Osteoblast (primary cell): Measurements from ENCODE around the gene TSPAN7. TPM values are rescaled to one million over a fixed set of nuclear protein-coding genes. Genes with fewer than 3 reads are reported as not detected.

ENCODE experiments used
- DNase-seq: peaks from one replicate; pipeline ENCODE4 v3.0.0; 2011; ENCODE audit warnings: low spot score, mixed read lengths; ENCODE audit not compliant: insufficient read length; ENCODE audit errors: missing footprints
- H2AFZ ChIP-seq: 2 replicates; pipeline ENCODE4 v1.6.0; 2011; ENCODE audit warnings: mild to moderate bottlenecking, low read length
- H3K27ac ChIP-seq: 2 replicates; pipeline ENCODE4 v1.5.1; 2011; ENCODE audit warnings: mild to moderate bottlenecking, low read depth, low read length, moderate library complexity
- H3K27me3 ChIP-seq: 2 replicates; pipeline ENCODE4 v1.6.0; 2012; ENCODE audit warnings: mild to moderate bottlenecking, control low read depth, inconsistent platforms, low read length, moderate library complexity; ENCODE audit not compliant: insufficient read depth
- H3K36me3 ChIP-seq: 2 replicates; pipeline ENCODE4 v1.5.1; 2011; ENCODE audit warnings: mild to moderate bottlenecking, low read length, control low read depth, moderate library complexity; ENCODE audit not compliant: insufficient read depth
- H3K4me1 ChIP-seq: 2 replicates; pipeline ENCODE4 v1.5.1; 2011; ENCODE audit warnings: mild to moderate bottlenecking, low read length, control low read depth, moderate library complexity; ENCODE audit not compliant: insufficient read depth
- H3K4me2 ChIP-seq: 2 replicates; pipeline ENCODE4 v1.6.0; 2011; ENCODE audit warnings: mild to moderate bottlenecking, low read length; ENCODE audit not compliant: insufficient read depth
- H3K4me3 ChIP-seq: fragments of 200-600 bp; sonication (generic); 3 replicates; pipeline ENCODE4 v1.5.1; 2012; ENCODE audit warnings: mild to moderate bottlenecking, low read length, inconsistent platforms; ENCODE audit not compliant: insufficient read depth
- H3K79me2 ChIP-seq: 2 replicates; pipeline ENCODE4 v1.6.0; 2012; ENCODE audit warnings: mild to moderate bottlenecking, low read length, control low read depth, inconsistent platforms; ENCODE audit not compliant: insufficient read depth
- H3K9me3 ChIP-seq: 2 replicates; pipeline ENCODE4 v1.5.1; 2011; ENCODE audit warnings: low read depth, low read length, control low read depth
- H4K20me1 ChIP-seq: 2 replicates; pipeline ENCODE4 v1.6.0; 2012; ENCODE audit warnings: mild to moderate bottlenecking, low read length, control low read depth; ENCODE audit not compliant: insufficient read depth
- total RNA-seq: library from RNA; depleted of rRNA; stranded (reverse); fragments of >200 nt; gene quantifications from 2 replicates; pipeline ENCODE4 v1.2.3, GENCODE V29; 2012
- TF ChIP-seq, protein P1 (sequence below): IDR thresholded peaks from 2 replicates; pipeline ENCODE4 v1.5.1; 2011; ENCODE audit warnings: mild to moderate bottlenecking, low read depth, low read length, moderate library complexity; ENCODE audit errors: extremely low read depth

Gene TSPAN7
- total RNA-seq, 1 donor = 0.36 TPM

DNA sequence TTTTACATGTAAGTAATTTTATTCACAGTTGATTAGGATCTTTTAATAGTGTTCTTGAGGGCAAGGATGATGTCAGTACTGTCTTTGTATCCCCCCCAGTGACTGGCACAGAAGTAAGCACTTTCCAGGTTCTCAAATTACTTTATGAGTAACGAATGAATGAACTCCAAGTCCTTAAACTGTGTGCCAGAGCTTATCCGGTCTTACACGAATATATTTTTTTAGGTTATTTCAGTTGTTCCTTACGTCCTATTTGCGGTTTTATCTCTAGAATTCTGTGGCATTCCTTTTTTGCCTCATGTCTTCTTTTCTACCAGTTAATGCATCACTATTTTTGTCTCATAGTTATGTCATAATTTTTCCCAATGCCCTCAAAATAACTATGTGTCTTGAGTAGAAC is 133.1 kb downstream of the TSPAN7 start:
- no peak for DNase-seq

DNA sequence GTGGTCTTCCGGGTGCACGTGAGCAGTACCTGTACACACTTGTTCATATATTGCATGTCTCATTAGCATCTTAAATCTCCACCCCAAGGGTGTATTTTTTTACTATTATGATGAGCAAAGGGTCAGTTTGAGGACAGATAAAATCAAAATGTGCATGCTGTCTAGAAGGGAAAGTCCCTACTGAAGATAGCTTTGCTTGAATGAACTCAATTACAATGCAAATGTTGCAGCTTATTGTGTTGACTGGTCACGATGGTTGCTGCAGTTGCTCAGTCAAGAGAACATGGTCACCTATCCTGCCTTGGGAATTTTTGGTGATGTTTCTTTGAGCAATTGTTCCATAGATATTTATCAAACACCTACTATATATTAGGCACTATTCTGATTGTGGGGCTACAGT is 136.1 kb downstream of the TSPAN7 start:
- H3K9me3 ChIP-seq = no peaks in the 10 kb centered on the region
- no peaks in the 10 kb centered on the region for H3K79me2 ChIP-seq
- no peak overlapping the region for H3K4me2 ChIP-seq
- no peaks in the 10 kb centered on the region for H3K4me1 ChIP-seq
- TF ChIP-seq, protein P1, sequence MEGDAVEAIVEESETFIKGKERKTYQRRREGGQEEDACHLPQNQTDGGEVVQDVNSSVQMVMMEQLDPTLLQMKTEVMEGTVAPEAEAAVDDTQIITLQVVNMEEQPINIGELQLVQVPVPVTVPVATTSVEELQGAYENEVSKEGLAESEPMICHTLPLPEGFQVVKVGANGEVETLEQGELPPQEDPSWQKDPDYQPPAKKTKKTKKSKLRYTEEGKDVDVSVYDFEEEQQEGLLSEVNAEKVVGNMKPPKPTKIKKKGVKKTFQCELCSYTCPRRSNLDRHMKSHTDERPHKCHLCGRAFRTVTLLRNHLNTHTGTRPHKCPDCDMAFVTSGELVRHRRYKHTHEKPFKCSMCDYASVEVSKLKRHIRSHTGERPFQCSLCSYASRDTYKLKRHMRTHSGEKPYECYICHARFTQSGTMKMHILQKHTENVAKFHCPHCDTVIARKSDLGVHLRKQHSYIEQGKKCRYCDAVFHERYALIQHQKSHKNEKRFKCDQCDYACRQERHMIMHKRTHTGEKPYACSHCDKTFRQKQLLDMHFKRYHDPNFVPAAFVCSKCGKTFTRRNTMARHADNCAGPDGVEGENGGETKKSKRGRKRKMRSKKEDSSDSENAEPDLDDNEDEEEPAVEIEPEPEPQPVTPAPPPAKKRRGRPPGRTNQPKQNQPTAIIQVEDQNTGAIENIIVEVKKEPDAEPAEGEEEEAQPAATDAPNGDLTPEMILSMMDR = no peak
- H2AFZ ChIP-seq = no peak overlapping the region
- no peaks in the 10 kb centered on the region for H3K27me3 ChIP-seq
- no peaks in the 10 kb centered on the region for H3K36me3 ChIP-seq
- no peak overlapping the region for H3K27ac ChIP-seq
- no peak for DNase-seq
- H4K20me1 ChIP-seq = no peaks in the 10 kb centered on the region
- H3K4me3 ChIP-seq = no peak overlapping the region

More for the DNA sequence above, 133.1 kb downstream of the TSPAN7 start:
- TF ChIP-seq, protein P1 = no peak
- Histone ChIP-seq H3K9me3 (no peaks in the 10 kb centered on the region), H3K4me2 (no peak overlapping the region), H3K4me3 (no peak overlapping the region), H2AFZ (no peak overlapping the region), H3K4me1 (no peaks in the 10 kb centered on the region), H3K27me3 (no peaks in the 10 kb centered on the region), H3K79me2 (no peaks in the 10 kb centered on the region), H3K36me3 (no peaks in the 10 kb centered on the region), H4K20me1 (no peaks in the 10 kb centered on the region), H3K27ac (no peak overlapping the region)

DNA sequence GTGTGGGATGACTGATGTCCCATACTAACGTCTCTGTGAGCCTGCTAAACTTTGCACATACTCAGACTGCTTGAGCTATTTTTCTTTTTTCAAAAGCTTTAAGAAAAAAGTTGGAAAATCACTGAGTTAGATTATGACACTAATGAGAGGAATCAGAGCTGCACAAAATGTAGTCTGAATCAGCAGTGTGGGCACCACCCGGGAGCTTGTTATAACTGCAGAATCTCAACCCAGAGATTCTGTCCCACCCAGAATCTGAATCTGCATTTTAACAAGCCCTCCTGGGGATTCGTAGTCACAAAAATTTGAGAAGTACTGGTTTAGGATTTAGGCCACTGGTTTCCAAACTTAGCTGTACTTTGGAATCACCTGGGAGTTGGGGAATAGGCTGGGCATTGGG is 137.8 kb downstream of the TSPAN7 start:
- Histone ChIP-seq H3K4me3 (no peak overlapping the region), H3K27me3 (no peaks in the 10 kb centered on the region), H3K4me1 (no peaks in the 10 kb centered on the region), H3K36me3 (no peaks in the 10 kb centered on the region), H2AFZ (no peak overlapping the region), H3K79me2 (no peaks in the 10 kb centered on the region), H3K9me3 (no peaks in the 10 kb centered on the region), H4K20me1 (no peaks in the 10 kb centered on the region), H3K4me2 (no peak overlapping the region), H3K27ac (no peak overlapping the region)
- DNase-seq = no peak
- TF ChIP-seq, protein P1 = no peak

DNA sequence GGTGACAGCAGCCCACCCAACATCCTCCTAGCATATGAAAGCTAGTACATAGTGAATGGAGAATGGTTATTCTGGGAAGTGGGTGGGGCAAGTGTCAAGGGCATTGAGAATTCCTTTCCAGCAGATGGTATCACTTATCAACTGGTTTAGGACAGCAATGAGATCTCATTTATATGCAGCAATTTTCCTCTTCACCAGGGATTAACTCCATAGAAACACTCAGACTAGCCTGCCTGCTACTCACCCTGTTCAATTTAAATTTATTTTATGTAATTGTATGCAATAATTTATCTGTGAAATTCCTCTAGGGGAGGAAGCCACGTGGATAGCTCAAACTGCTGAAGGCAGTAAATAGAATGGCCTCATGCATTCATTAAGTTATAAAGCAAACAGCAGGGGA is 138.4 kb downstream of the TSPAN7 start:
- no peaks in the 10 kb centered on the region for H3K9me3 ChIP-seq
- no peaks in the 10 kb centered on the region for H3K4me1 ChIP-seq
- no peaks in the 10 kb centered on the region for H3K79me2 ChIP-seq
- H2AFZ ChIP-seq = no peak overlapping the region
- DNase-seq = no peak
- TF ChIP-seq, protein P1 = no peak
- H3K27me3 ChIP-seq = no peaks in the 10 kb centered on the region
- no peak overlapping the region for H3K27ac ChIP-seq
- H4K20me1 ChIP-seq = no peaks in the 10 kb centered on the region
- no peaks in the 10 kb centered on the region for H3K36me3 ChIP-seq
- H3K4me2 ChIP-seq = no peak overlapping the region
- no peak overlapping the region for H3K4me3 ChIP-seq
